Upper lobe of left lung (tissue), 6 donors: ENCODE measurements around the gene STX8. TPM values are rescaled to one million over a fixed set of nuclear protein-coding genes. Genes with fewer than 3 reads are reported as not detected.

Source experiments
- ATAC-seq, 2 donors: fragments of 200-7000 bp; cut with Tn5 transposase; one replicate each; pipeline ENCODE4 v1.9.1; 2022; ENCODE audit warnings: mild to moderate bottlenecking in 2 of 2, moderate library complexity in 2 of 2; ENCODE audit not compliant: low FRiP score in 2 of 2
- DNase-seq, 2 donors: peaks; one replicate each; pipeline ENCODE4 v3.0.0-alpha.2; 2019 to 2020
- H3K27ac ChIP-seq, 4 donors: fragments of 200-600 bp; sonication (generic); one replicate each; pipeline ENCODE4 v1.5.1; 2016 to 2019
- H3K27me3 ChIP-seq, 4 donors: fragments of 200-600 bp; sonication (generic); one replicate each; pipeline ENCODE4 v1.5.1; 2017 to 2019
- H3K36me3 ChIP-seq, 4 donors: fragments of 200-600 bp; sonication (generic); one replicate each; pipeline ENCODE4 v1.5.1; 2016 to 2019
- H3K4me1 ChIP-seq, 4 donors: fragments of 200-600 bp; sonication (generic); one replicate each; pipeline ENCODE4 v1.5.1; 2018 to 2019
- H3K4me3 ChIP-seq, 4 donors: fragments of 200-600 bp; sonication (generic); one replicate each; pipeline ENCODE4 v1.5.1; 2017 to 2019; ENCODE audit warnings: mild to moderate bottlenecking in 2 of 4, moderate library complexity in 1 of 4
- H3K9me3 ChIP-seq, 4 donors: fragments of 200-600 bp; sonication (generic); one replicate each; pipeline ENCODE4 v1.5.1; 2018 to 2019
- CTCF ChIP-seq, 6 experiments: fragments of 450-650 bp in 4 of 6; fragments of 200-600 bp in 2 of 6; sonication (generic) in 2 of 6; IDR thresholded peaks; one replicate each; pipeline ENCODE4 v1.5.1; 2016 to 2019; ENCODE audit warnings: antibody characterized with exemption in 6 of 6
- EP300 ChIP-seq, 4 donors: sonication (generic); formaldehyde crosslinking; IDR thresholded peaks; one replicate each; pipeline ENCODE4 v1.5.1; 2017; ENCODE audit warnings: antibody characterized with exemption in 4 of 4, control low read depth in 2 of 4
- POLR2A ChIP-seq, 4 donors: fragments of 450-650 bp; IDR thresholded peaks; one replicate each; pipeline ENCODE4 v1.5.1; 2016 to 2017; ENCODE audit warnings: antibody characterized with exemption in 4 of 4, mild to moderate bottlenecking in 2 of 4
- POLR2AphosphoS5 ChIP-seq, 2 donors: sonication (generic); formaldehyde crosslinking; IDR thresholded peaks; one replicate each; pipeline ENCODE4 v1.5.1; 2017; ENCODE audit warnings: antibody characterized with exemption in 2 of 2
- WGBS, 2 donors: methylation state at CpG; one replicate each; pipeline ENCODE4 v1.1.5; 2017 to 2018; 5-methylcytosine and 5-hydroxymethylcytosine counted together
- total RNA-seq, 6 donors: library from RNA; depleted of rRNA in 4 of 6; stranded (reverse); fragments of >200 nt in 4 of 6; gene quantifications; one replicate each; pipeline versions ENCODE4 v1.1.0 to v1.2.1, GENCODE V29; 2016 to 2021
- donor health status: DM: no; HTN: no; CAD: no; lungs with moderate emphysema.
- donor health status: DM: no; HTN: yes; CAD: no; lungs with severe emphysema.

The STX8 gene
- total RNA-seq, 6 donors from 2014 or later: 39.2 to 138 (median 52.3) TPM

GRCh38 chr17:9269350-9270035 is 306.1 kb downstream of the STX8 start:
- DNase-seq (no peak), ATAC-seq (no peak)
- Histone ChIP-seq H3K27me3 (no peaks in the 10 kb centered on the region), H3K4me3 (no peak overlapping the region), H3K9me3 (no peaks in the 10 kb centered on the region), H3K27ac (no peak overlapping the region), H3K36me3 (no peaks in the 10 kb centered on the region), H3K4me1 (no peaks in the 10 kb centered on the region)
- 86 to 90% methylated on average over 7 of the region's 7 CpGs for WGBS, 2 donors
- no peak for TF ChIP-seq EP300 (IDR thresholded peaks at IDR 0.05)
- no peak for TF ChIP-seq POLR2AphosphoS5 (IDR thresholded peaks at IDR 0.05)
- no peak for TF ChIP-seq POLR2A (IDR thresholded peaks at IDR 0.05)
- no peak for TF ChIP-seq CTCF (IDR thresholded peaks at IDR 0.05)

GRCh38 chr17:9268546-9268945 is 307.1 kb downstream of the STX8 start:
- H3K9me3 ChIP-seq: no peaks in the 10 kb centered on the region
- H3K27me3 ChIP-seq: no peaks in the 10 kb centered on the region
- 96 to 98% methylated on average over 6 of the region's 6 CpGs for WGBS, 2 donors
- H3K36me3 ChIP-seq: no peaks in the 10 kb centered on the region
- DNase-seq (no peak), ATAC-seq (no peak)
- no peak overlapping the region for H3K27ac ChIP-seq
- H3K4me3 ChIP-seq: no peak overlapping the region
- TF ChIP-seq CTCF (IDR thresholded peaks at IDR 0.05) (no peak), POLR2A (IDR thresholded peaks at IDR 0.05) (no peak)
- H3K4me1 ChIP-seq: no peaks in the 10 kb centered on the region

GRCh38 chr17:9266697-9267117 is 308.9 kb downstream of the STX8 start:
- H3K27me3 ChIP-seq: no peaks in the 10 kb centered on the region
- no peak overlapping the region for H3K4me3 ChIP-seq
- H3K27ac ChIP-seq: no peak overlapping the region
- ATAC-seq (no peak), DNase-seq (no peak)
- H3K4me1 ChIP-seq: no peaks in the 10 kb centered on the region
- WGBS, 2 donors: 84 to 95% methylated on average over 9 of the region's 9 CpGs
- no peak for TF ChIP-seq POLR2A (IDR thresholded peaks at IDR 0.05)
- TF ChIP-seq POLR2AphosphoS5 (IDR thresholded peaks at IDR 0.05): no peak
- TF ChIP-seq CTCF (IDR thresholded peaks at IDR 0.05): no peak
- no peak for TF ChIP-seq EP300 (IDR thresholded peaks at IDR 0.05)
- H3K9me3 ChIP-seq: no peaks in the 10 kb centered on the region
- H3K36me3 ChIP-seq: no peaks in the 10 kb centered on the region

GRCh38 chr17:9266031-9266680 is 309.5 kb downstream of the STX8 start:
- H3K27ac ChIP-seq: no peak overlapping the region
- H3K9me3 ChIP-seq: no peaks in the 10 kb centered on the region
- ATAC-seq (no peak), DNase-seq (no peak)
- H3K27me3 ChIP-seq: no peaks in the 10 kb centered on the region
- no peaks in the 10 kb centered on the region for H3K36me3 ChIP-seq
- 84 to 93% methylated on average over 14 of the region's 14 CpGs for WGBS, 2 donors
- H3K4me1 ChIP-seq: peaks cover 0 to under 1% (median 0%) of the 10 kb centered on the region in 4 donors
- TF ChIP-seq CTCF (IDR thresholded peaks at IDR 0.05): no peak
- TF ChIP-seq POLR2AphosphoS5 (IDR thresholded peaks at IDR 0.05): no peak
- no peak for TF ChIP-seq EP300 (IDR thresholded peaks at IDR 0.05)
- TF ChIP-seq POLR2A (IDR thresholded peaks at IDR 0.05): no peak
- H3K4me3 ChIP-seq: no peak overlapping the region
